GM19351 (cell line): Measurements from ENCODE around the gene CARNS1.

Experiments used
- ATAC-seq: cut with Tn5 transposase; IDR thresholded peaks from one replicate; pipeline ENCODE4 v1.9.1; 2021; ENCODE audit warnings: mild to moderate bottlenecking, moderate library complexity; ENCODE audit not compliant: unreplicated experiment

The CARNS1 gene

GRCh38 chr11:67415501-67416304 lies at the start of gene CARNS1:
Gene CARNS1, plus strand, starts transcription at chr11:67415678. Its CDS starts 522 bp downstream, at chr11:67416200.
- no peak for ATAC-seq

- ATAC-seq: no peak
These were observed 49.6 kb upstream of the CARNS1 start for GRCh38 chr11:67365736-67366444.

DNA sequence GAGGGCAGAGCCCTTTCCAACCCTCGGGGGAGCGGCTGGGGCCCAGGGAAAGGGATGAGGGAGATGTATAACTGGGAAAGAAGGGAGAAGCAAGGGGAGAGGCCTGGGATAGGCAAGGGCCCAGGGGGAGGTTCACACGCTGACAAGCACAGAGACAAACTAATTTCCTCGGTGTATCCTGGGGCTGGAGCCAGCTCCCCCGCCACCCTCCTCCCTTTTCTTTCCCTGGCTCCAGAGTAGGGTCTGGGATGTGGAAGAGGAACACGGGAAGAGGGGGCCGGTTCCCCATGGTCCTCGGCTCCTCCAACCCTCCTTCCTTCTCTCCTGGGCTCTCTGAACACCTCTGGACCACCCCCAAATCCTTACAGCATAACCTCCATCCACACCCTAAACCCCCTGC lies 48.9 kb upstream of the CARNS1 start:
- ATAC-seq: no peak

DNA sequence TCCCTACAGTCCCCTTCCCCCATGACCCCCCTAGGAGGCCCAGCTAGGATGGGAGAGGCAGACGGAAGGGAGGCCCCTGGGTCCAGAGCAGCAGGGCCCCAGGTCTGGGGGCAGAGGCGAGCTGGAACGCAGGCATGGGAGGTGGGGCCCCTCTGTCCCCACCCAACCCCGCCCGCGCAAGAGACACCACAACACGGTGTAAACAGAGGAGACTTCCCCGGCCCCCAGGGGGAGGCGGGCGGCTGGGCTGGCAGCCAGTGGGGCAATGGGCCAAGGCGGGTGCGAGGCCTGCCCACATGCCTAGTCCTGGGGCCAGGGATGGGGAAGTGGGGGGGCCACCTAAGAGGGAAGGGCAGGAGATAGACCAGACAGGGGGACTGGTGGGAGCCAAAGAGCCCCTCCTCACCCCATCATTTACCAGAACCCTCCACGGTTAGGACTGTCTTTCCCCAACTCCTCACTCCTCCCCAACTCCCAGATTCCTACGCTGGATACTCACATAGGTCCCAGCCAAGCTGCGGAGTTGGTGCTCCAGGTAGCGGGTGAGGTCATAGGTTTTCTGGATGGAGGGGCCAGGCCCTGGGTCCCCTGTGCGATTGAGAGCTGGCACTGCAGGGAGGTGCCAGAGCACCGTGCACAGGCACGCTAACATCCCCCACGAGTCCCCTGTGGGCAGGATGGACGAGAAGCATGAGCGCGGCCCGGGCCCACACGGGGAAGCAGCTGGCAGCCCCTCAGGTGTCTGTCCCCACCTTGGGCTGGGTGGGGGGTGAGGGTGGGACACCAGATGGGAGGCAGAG lies 48.3 kb upstream of the CARNS1 start:
- no peak for ATAC-seq

- no peak for ATAC-seq
These were observed 47.7 kb upstream of the CARNS1 start for GRCh38 chr11:67367761-67368227.

GRCh38 chr11:67368621-67369020 lies 46.9 kb upstream of the CARNS1 start:
- no peak for ATAC-seq

DNA sequence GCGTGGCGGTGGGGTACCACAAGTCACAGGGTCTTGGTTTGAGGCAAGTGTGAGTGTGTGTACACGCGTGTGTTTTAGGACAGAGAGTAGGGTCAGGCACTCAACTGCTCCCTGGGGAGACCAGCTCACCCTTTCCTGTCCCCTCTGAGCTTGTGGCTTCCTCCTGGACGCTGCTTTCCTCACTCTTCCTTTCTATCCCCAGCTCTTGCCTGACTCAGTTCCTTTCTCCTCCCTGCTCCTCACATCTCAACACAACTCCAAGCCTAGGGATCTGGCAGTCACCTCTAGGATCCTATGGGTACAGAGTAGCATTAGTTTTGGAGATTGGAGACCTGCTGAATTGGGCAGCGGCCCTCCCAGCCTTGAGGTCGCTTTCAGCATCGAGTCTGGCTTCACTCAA lies 46.2 kb upstream of the CARNS1 start:
- ATAC-seq: no peak

- ATAC-seq: no peak
These were observed 45.6 kb upstream of the CARNS1 start for GRCh38 chr11:67369801-67370284.

GRCh38 chr11:67370351-67371076 lies 45.0 kb upstream of the CARNS1 start:
- no peak for ATAC-seq

DNA sequence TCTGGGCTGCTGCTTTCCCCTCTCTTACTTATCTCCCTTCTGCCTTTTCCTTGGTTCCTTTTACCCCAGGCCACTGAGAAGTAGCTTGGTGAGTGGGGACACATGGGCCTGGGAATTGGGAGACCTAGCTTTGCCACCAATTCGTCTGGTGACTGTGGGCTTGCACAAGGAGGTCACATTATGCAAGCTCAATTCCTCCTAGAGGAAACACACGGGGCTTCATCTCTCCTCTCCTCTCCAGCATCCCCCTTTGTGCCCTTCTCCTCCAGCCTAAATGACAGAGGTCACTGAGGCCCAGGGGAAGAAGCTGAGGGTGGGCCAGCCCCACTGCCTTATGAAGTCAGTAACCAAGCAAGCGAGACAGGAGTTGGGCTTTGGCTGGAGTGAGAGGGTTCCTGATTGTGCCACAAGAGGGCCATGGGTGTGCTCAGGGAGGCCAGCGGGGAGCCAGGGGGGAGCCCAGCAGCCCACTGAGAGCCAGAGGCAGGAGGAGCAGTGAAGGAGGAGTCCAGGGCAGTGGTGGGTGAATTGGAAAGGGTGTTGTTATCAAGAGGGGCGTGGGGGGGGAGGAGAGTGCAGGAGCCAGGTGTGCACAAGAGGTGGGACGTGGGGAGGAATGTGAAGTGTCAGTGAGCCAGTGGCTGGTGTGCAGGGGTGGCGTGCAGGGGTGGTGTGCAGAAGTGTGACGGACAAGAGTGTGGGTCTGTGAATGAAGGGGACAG lies 44.1 kb upstream of the CARNS1 start:
- ATAC-seq: no peak

GRCh38 chr11:67371911-67372320 lies 43.6 kb upstream of the CARNS1 start:
- ATAC-seq: no peak

DNA sequence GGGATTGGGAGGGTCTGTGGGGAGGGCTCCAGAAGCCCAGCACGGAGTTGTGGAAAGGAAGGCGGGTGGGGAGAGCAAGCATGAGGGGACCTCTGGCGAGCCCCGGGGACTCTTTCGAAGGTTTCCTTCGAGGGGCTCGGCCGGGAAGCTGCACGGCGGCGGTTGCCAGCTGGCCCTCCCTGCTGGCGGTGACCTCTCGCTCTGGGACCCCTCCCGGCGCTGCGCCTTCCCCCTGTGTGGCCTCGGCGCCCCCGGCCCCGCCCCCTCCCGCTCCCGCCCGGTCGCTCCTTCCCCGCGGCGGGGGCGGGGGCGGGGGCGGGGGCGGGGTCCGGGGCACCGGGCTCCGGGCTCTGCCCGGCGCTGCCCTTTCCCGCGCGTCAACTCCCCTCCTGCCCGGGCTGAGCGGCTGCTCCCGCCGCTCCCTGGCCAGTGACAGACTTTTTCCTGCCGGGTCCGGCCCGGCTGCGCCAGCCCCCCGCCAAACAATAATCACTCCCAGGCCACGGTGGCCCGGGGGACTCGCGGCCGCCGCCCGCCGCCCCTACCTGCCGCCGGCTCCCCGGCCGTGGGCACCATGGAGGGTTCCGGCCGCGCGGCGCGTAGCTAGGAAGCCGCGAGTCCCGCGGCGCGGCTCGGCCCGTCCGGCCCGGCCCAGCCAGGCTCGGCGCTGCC lies 43.0 kb upstream of the CARNS1 start:
- ATAC-seq: no peak

DNA sequence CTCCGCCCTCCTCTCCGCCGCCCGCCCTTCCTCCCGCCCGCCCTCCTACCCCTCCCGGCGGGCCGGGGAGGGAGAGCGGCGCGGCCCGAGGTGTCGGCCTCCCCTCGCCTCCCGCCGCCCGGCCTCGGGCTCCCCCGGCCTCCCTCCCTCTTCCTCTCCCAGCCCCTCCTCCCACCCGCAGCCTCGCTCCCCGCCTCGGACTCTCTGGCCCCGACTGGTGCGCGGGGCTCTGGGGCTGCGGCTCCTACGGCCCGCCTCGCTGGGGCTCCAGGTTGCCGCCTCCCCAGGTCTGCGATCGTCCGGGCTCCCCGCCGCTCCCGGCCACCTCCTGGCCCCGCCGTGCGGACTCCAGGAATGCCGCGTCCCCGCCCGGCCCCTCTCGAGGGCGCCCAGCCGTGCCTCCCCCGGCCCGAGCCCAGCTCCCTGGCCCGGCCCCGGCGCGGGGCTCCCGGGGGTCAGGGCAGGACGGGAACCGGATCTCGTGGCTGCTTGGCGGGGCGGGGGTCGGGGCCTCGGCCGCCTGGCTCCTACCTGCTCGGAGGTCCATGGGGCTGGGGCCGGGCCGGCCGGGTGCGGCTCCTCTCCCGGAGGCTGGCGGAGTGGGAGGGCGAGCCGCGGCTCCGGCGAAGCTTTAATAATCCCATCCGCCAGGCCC lies 42.4 kb upstream of the CARNS1 start, which contains the start of gene CLCF1:
Gene CLCF1, minus strand, starts transcription at position 606 of the 655 bp plus-strand sequence. Its CDS starts 59 bp downstream, at position 547.
- no peak for ATAC-seq

DNA sequence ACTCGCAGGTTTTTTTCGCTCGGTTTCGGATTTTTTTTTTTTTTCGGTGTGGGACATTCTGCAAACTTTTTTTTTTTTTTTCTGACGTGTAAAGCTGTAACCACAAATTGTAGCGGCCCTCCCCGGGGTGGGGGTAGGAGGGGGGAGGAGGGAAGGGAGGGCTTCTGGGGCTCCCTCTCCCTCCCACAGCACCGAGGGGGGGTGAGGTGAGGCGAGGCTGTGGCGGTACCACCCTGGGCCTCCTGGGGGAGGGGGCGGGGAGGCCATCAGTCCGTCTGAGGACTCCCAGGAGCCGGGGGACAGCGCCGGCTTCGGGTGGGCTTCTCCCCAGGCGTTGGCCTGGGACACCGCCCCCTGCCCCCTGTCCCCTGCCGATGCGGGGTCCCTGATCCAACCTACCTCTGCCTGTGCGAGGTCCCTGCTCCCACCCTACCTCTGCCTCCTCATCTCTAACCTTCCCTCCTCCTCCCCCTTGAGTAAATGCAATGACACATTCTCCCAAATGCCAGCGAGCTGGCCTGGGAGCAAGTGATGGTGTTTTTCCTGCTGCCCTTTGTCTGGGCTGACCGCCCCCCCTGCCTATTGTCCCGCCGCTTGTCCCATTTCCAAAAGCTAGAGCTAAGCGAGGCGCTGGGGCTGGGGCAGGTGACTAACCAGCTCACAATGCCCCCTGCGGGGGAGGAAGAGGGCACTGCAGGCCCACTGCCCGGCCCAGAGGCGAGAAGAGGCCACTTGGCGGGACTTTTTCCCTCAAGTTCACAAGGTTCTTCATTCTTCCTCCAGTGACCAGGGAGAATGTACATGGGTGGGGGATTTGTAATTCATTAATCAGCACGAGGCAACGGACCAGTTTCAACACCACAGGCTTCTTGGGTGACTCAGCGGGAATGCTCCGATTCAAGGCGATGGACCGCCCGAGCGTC lies 41.6 kb upstream of the CARNS1 start:
- ATAC-seq: no peak

DNA sequence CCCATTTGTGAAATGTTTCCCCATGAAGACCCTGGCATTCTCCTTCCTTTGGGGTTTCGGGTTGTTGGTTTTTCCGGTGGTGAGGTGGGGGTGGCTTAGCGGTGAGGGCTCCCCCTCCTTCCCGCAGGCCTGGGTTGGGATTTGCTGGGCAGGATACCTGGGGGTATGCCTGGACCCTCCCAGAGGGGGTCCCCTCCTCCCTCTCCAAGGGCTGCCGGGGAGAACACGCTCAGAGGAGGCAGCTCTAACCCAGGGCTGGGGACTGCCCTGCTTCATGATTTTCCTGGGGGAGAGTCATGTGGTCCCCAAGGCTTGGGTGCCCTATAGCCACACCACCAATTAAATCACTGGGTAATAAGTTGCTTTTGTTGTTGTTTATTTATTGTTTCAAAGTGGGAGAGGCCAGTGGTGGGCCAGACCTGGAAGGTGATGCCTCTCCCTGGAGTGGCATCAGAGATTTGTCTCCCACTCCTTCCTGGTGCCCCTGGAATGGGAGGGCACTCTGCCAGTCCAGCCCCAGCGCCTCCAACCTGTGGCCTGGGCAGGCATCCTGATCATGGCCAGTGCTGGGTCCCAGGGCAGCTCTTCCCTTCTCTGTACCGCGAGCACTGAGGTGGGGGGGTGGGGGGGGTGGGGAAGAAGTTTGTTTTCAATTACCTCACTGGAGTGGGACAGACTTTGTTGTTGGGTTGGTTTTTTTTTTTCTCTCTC lies 40.8 kb upstream of the CARNS1 start:
- ATAC-seq: no peak

DNA sequence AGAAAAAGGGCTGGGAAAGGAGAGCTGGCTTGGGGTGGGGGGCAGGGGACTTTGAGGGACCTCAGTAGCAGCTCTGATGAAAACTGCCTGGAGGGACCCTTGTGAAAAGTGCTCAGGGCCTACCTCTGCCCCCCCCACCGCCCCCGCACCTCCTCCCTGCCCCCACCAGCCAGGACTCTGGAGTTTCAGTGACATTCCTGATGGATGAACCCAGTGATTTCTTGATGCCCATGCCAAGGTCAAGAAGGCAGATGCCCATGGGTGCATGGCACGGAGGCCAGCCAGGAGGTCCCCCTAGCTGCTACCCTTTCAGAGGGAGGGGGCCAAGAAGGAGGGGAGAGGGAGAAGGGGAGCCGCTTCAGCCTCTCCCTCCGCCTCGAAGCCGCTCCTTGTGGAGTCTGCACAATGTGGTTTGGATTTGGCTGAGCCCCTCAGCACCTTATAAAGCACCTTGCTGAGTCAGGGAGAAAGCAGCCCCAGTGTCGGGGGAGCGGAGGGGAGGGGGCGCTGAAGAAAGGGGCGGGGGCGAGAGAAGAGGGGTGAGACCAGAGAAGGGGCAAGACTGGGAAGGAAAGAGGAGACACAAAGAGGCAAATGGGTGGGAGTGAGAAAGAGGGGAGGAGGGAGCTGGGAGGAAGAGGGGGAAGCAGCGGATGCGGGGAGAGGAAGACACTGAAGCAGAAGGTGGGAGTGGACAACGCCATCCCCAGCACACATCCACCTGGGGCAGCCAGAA lies 40.0 kb upstream of the CARNS1 start:
- no peak for ATAC-seq
